ENCODE results near the gene ABCA8. TPM values are rescaled to one million over a fixed set of nuclear protein-coding genes. Genes with fewer than 3 reads are reported as not detected.

The ABCA8 gene
- total and polyA plus RNA-seq, 2 of the 8 experiments (the other 6 are each of a cell fraction or from before 2014, with no cell fraction given): not detected

- ChIA-PET POLR2A (ENCODE audit: partially characterized antibody) (interaction anchor here (0.9 kb wide), 1 partner anchor 138 kb away, joined by 3 read pairs; no protein-coding TSS in a partner anchor), CTCF (ENCODE audit: partially characterized antibody) (interaction anchor here (0.7 to 3.1 kb wide), 13 partner anchors 9 to 283 kb away, joined by 3 to 31 read pairs (median 5); no protein-coding TSS in a partner anchor)
- no peak overlapping the region for H3K14ac ChIP-seq (ENCODE audit: insufficient read length)
- H3K56ac ChIP-seq (replicated peaks; ENCODE audit: insufficient read length, low read depth, low read length): no peak overlapping the region
- no peak overlapping the region for H4K91ac ChIP-seq (replicated peaks; ENCODE audit: insufficient read length, low read length)
- no peak overlapping the region for H3K9ac ChIP-seq (replicated peaks in 1 of 4; ENCODE audit: extremely low read depth in 1 of 4, low read depth in 3 of 4, low read length in 3 of 4)
- H4K5ac ChIP-seq (ENCODE audit: insufficient read length, low read depth, low read length): no peak overlapping the region
- H3K18ac ChIP-seq (ENCODE audit: extremely low read depth, low read length): no peak overlapping the region
- H3K4me3 ChIP-seq (ENCODE audit: extremely low read depth in 1 of 4, insufficient read depth in 2 of 4, low read depth in 3 of 4, low read length in 4 of 4): no peak overlapping the region
- 0 out of 2 replicates have a peak overlapping the region, but pooled peaks have one; percentile 87 for H2AFZ ChIP-seq (ENCODE audit: low read length)
- no peaks in the 10 kb centered on the region for H3K23me2 ChIP-seq (ENCODE audit: low read depth, low read length)
- no peak overlapping the region for H2AK5ac ChIP-seq (ENCODE audit: low read depth, low read length)
- no peak overlapping the region for H4K8ac ChIP-seq (ENCODE audit: extremely low read depth, insufficient read depth, low read length)
- no peak overlapping the region for H2BK120ac ChIP-seq (replicated peaks; ENCODE audit: low read depth, low read length)
- H3K36me3 ChIP-seq (ENCODE audit: control insufficient read depth in 2 of 4, insufficient read depth in 4 of 4, low read length in 3 of 4): no peaks in the 10 kb centered on the region
- no peak overlapping the region for H3K23ac ChIP-seq (ENCODE audit: insufficient read length)
- H3K4ac ChIP-seq (replicated peaks; ENCODE audit: insufficient read length, low read depth, low read length): no peak overlapping the region
- H3K79me2 ChIP-seq (ENCODE audit: control insufficient read depth in 1 of 2, insufficient read depth in 2 of 2, low read length in 2 of 2): no peaks in the 10 kb centered on the region
- H3K4me1 ChIP-seq (replicated peaks in 1 of 4; ENCODE audit: control insufficient read depth in 3 of 4, insufficient read depth in 4 of 4, low read length in 3 of 4): no peaks in the 10 kb centered on the region
- no peaks in the 10 kb centered on the region for H3K27me3 ChIP-seq (replicated peaks in 1 of 4; ENCODE audit: control insufficient read depth in 3 of 4, extremely low read depth in 1 of 4, insufficient read depth in 3 of 4, low read length in 3 of 4)
- 72% methylated on average over 5 of the region's 5 CpGs; no CpG with 5 or more reads in 1 of the 2 experiments for WGBS, 2 experiments (ENCODE audit: extremely low coverage in 1 of 2, insufficient coverage in 1 of 2, insufficient read length in 1 of 2, insufficient replicate concordance in 2 of 2, low coverage in 1 of 2, low lambda C conversion rate in 2 of 2, missing lambda C conversion rate in 1 of 2)
- H3K9me3 ChIP-seq (ENCODE audit: insufficient read depth in 2 of 2, low read depth in 1 of 2, low read length in 1 of 2): no peaks in the 10 kb centered on the region
- H2BK20ac ChIP-seq (ENCODE audit: low read length): no peak overlapping the region
- no peak overlapping the region for H3K27ac ChIP-seq (ENCODE audit: low read depth, low read length)
- H3K4me2 ChIP-seq (ENCODE audit: insufficient read depth in 1 of 2, low read depth in 2 of 2, low read length in 2 of 2): no peak overlapping the region
- no peaks in the 10 kb centered on the region for H4K20me1 ChIP-seq (replicated peaks in 1 of 2; ENCODE audit: control insufficient read depth in 1 of 2, insufficient read depth in 2 of 2, low read length in 2 of 2)
- DNase-seq (ENCODE audit: low read depth in 1 of 2, low spot score in 2 of 2) (no peak), FAIRE-seq (no peak)
- no peak overlapping the region for H2BK15ac ChIP-seq (ENCODE audit: low read length)
- no peaks in the 10 kb centered on the region for H3K79me1 ChIP-seq (ENCODE audit: low read depth, low read length)
- TF ChIP-seq RAD21 (IDR thresholded peaks at IDR 0.05 in 1 of 2, conservative IDR thresholded peaks at IDR 0.05 in 1 of 2; ENCODE audit: low read depth in 2 of 2, low read length in 2 of 2) (peak; percentile 15 to 32; a peak in 3 of 4 replicates), CTCF (IDR thresholded peaks at IDR 0.05; ENCODE audit: control extremely low read depth in 1 of 3, insufficient read depth in 1 of 3, low read depth in 1 of 3, low read length in 3 of 3) (peak in 1 of 3 experiments; percentile 3; a peak in 1 of 4 replicates), EGR1 (IDR thresholded peaks at IDR 0.05; ENCODE audit: borderline replicate concordance, low read depth, low read length) (no peak)
- H2BK12ac ChIP-seq (ENCODE audit: low read depth, low read length): no peak overlapping the region
- no peak overlapping the region for H2BK5ac ChIP-seq (ENCODE audit: low read depth, low read length)
These were observed 44.9 kb downstream of the ABCA8 start for GRCh38 chr17:68910251-68910705.
